Gastrocnemius medialis (tissue), 4 donors: Measurements from ENCODE around the gene OR52E4. TPM values are rescaled to one million over a fixed set of nuclear protein-coding genes. Genes with fewer than 3 reads are reported as not detected.

Source experiments
- ATAC-seq, 2 donors: fragments of 150-250 bp; one replicate each; pipeline ENCODE4 v1.9.1; 2016
- DNase-seq, 2 donors: peaks; one replicate each; pipeline ENCODE4 v3.0.0-alpha.2; 2019
- H3K27ac ChIP-seq, 4 donors: fragments of 200-600 bp; sonication (generic); 1 replicate in 1 of 4; 2 replicates in 3 of 4; pipeline ENCODE4 v1.5.1; 2016 to 2018; ENCODE audit warnings: mild to moderate bottlenecking in 2 of 4, moderate library complexity in 1 of 4
- H3K27me3 ChIP-seq, 3 donors: fragments of 200-600 bp; sonication (generic) in 2 of 3; 1 replicate in 1 of 3; 2 replicates in 2 of 3; pipeline versions ENCODE4 v1.5.1 to v1.6.0; 2016 to 2019; ENCODE audit warnings: mild to moderate bottlenecking in 1 of 3, moderate library complexity in 1 of 3
- H3K36me3 ChIP-seq, 2 donors: fragments of 200-600 bp; sonication (generic) in 1 of 2; one replicate each; pipeline ENCODE4 v1.5.1; 2017 to 2018
- H3K4me1 ChIP-seq, 2 donors: fragments of 200-600 bp; sonication (generic) in 1 of 2; one replicate each; pipeline ENCODE4 v1.5.1; 2016 to 2017; ENCODE audit warnings: mild to moderate bottlenecking in 2 of 2
- H3K4me3 ChIP-seq, 4 donors: fragments of 200-600 bp; sonication (generic) in 3 of 4; 1 replicate in 1 of 4; 2 replicates in 3 of 4; pipeline ENCODE4 v1.5.1; 2016 to 2019; ENCODE audit warnings: mild to moderate bottlenecking in 2 of 4
- H3K9me3 ChIP-seq, 3 donors: fragments of 200-600 bp; sonication (generic) in 2 of 3; 1 replicate in 1 of 3; 2 replicates in 2 of 3; pipeline ENCODE4 v1.5.1; 2016 to 2019
- CTCF ChIP-seq, 5 experiments: fragments of 450-650 bp in 3 of 5; fragments of 200-600 bp in 2 of 5; sonication (generic) in 2 of 5; IDR thresholded peaks in 4 of 5; conservative IDR thresholded peaks in 1 of 5; 1 replicate in 4 of 5; 2 replicates in 1 of 5; pipeline ENCODE4 v1.5.1; 2016 to 2019; ENCODE audit warnings: antibody characterized with exemption in 5 of 5, mild to moderate bottlenecking in 3 of 5, moderate library complexity in 3 of 5
- POLR2A ChIP-seq, 2 donors: fragments of 450-650 bp; IDR thresholded peaks; one replicate each; pipeline ENCODE4 v1.6.1; 2017; ENCODE audit warnings: antibody characterized with exemption in 2 of 2, mild to moderate bottlenecking in 2 of 2, moderate library complexity in 2 of 2
- in situ Hi-C, 4 donors: fragments of 200-750 bp; cut with MboI; loops; one replicate each; pipeline versions ENCODE4 v1.15.0 to v1.8.0; 2017; ENCODE audit warnings: low sequenced_read_pairs in 4 of 4
- intact Hi-C: fragments of 100-400 bp; cut with DNase I; formaldehyde crosslinking; loops from one replicate; pipeline ENCODE4 v1.15.1; 2023; ENCODE audit warnings: low total_unique reads
- total RNA-seq, 4 donors: library from RNA; depleted of rRNA; stranded (reverse); fragments of >200 nt; gene quantifications; one replicate each; pipeline versions ENCODE4 v1.1.0 to v1.2.3, GENCODE V29; 2016

The OR52E4 gene
- total RNA-seq, 4 donors from 2014 or later: not detected

GRCh38 chr11:5931061-5931460, 50.6 kb downstream of the OR52E4 start:
- TF ChIP-seq CTCF (IDR thresholded peaks at IDR 0.05 in 4 of 5, conservative IDR thresholded peaks at IDR 0.05 in 1 of 5) (no peak), POLR2A (IDR thresholded peaks at IDR 0.05) (no peak)
- Histone ChIP-seq H3K27ac (no peak overlapping the region), H3K36me3 (no peaks in the 10 kb centered on the region), H3K4me3 (no peak overlapping the region), H3K4me1 (no peaks in the 10 kb centered on the region), H3K9me3 (no peaks in the 10 kb centered on the region), H3K27me3 (no peaks in the 10 kb centered on the region)
- no peak for DNase-seq
- in situ Hi-C loops (no loop called here), intact Hi-C loops (no loop called here)
- no peak for ATAC-seq

DNA sequence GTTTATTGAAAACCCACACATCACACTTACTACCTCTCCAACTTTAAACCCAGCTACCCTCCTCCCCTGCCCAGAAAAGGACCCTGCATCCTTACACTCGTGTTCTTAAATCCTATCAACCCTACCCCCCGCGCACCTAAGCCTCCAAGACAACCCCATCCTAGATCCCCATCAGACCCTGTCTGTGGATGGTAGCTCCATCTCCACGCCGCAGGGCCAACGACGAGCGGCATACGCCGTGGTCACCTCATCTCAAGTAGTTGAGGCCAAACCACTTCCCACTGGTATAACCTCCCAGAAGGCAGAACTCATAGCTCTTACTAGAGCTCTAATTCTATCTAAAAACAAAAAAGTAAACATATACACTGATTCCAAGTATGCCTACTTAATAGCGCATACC, 52.2 kb downstream of the OR52E4 start:
- H3K27me3 ChIP-seq: no peaks in the 10 kb centered on the region
- intact Hi-C loops: no loop called here
- H3K36me3 ChIP-seq: no peaks in the 10 kb centered on the region
- TF ChIP-seq POLR2A (IDR thresholded peaks at IDR 0.05) (no peak), CTCF (IDR thresholded peaks at IDR 0.05 in 4 of 5, conservative IDR thresholded peaks at IDR 0.05 in 1 of 5) (no peak)
- no peak for ATAC-seq
- in situ Hi-C loops: no loop called here
- H3K9me3 ChIP-seq: no peaks in the 10 kb centered on the region
- no peak overlapping the region for H3K27ac ChIP-seq
- H3K4me1 ChIP-seq: no peaks in the 10 kb centered on the region
- H3K4me3 ChIP-seq: no peak overlapping the region
- DNase-seq: no peak

GRCh38 chr11:5933116-5933515, 52.7 kb downstream of the OR52E4 start:
- Histone ChIP-seq H3K27me3 (no peaks in the 10 kb centered on the region), H3K9me3 (no peaks in the 10 kb centered on the region), H3K4me3 (no peak overlapping the region), H3K27ac (no peak overlapping the region), H3K4me1 (no peaks in the 10 kb centered on the region), H3K36me3 (no peaks in the 10 kb centered on the region)
- ATAC-seq (no peak), DNase-seq (no peak)
- in situ Hi-C loops: no loop called here
- intact Hi-C loops: no loop called here
- TF ChIP-seq POLR2A (IDR thresholded peaks at IDR 0.05) (no peak), CTCF (IDR thresholded peaks at IDR 0.05 in 4 of 5, conservative IDR thresholded peaks at IDR 0.05 in 1 of 5) (no peak)

Other genes with a start within 250 kb of the OR52E4 start
- 1 to 10 TPM; 2.3 to 3.9 (median 2.6) TPM for gene TRIM5, start 195.6 kb upstream of the OR52E4 start, total RNA-seq
- 10 to 100 TPM in 2 of 4 donors, 1 to 10 TPM in 2; 5.3 to 15.8 (median 8.8) TPM for gene TRIM22, start 190.8 kb upstream of the OR52E4 start, total RNA-seq
- gene OR56B1, start 144.2 kb upstream of the OR52E4 start, total RNA-seq: not detected
- not detected for gene OR52N4, start 126.4 kb upstream of the OR52E4 start, total RNA-seq
- gene OR52N5, start 97.3 kb upstream of the OR52E4 start, total RNA-seq: not detected
- gene OR52N1, start 89.4 kb upstream of the OR52E4 start, total RNA-seq: not detected
- not detected for gene OR52N2, start 71.7 kb upstream of the OR52E4 start, total RNA-seq
- gene OR52E6, start 38.7 kb upstream of the OR52E4 start, total RNA-seq: not detected
- not detected for gene OR52E8, start 22.9 kb upstream of the OR52E4 start, total RNA-seq
- gene OR52E5, start 12.6 kb downstream of the OR52E4 start, total RNA-seq: not detected
- gene OR56A3, start 61.6 kb downstream of the OR52E4 start, total RNA-seq: not detected
- not detected for gene OR56A5, start 87.9 kb downstream of the OR52E4 start, total RNA-seq
- gene OR52L1, start 106.4 kb downstream of the OR52E4 start, total RNA-seq: not detected
- gene OR56A4, start 126.3 kb downstream of the OR52E4 start, total RNA-seq: not detected
- not detected for gene OR56A1, start 150.1 kb downstream of the OR52E4 start, total RNA-seq
- not detected for gene OR56B4, start 227.1 kb downstream of the OR52E4 start, total RNA-seq